ENCODE data around the gene ZNF644. TPM values are rescaled to one million over a fixed set of nuclear protein-coding genes. Genes with fewer than 3 reads are reported as not detected.

ZNF644 gene
- total RNA-seq, 2 donors from 2014 or later, result 24.9 to 34.4 TPM

- Histone ChIP-seq H3K27ac (no peak overlapping the region), H3K4me1 (peaks cover 0 to 13% of the 10 kb centered on the region in 2 donors), H3K9me3 (no peaks in the 10 kb centered on the region), H3K36me3 (no peaks in the 10 kb centered on the region), H3K4me3 (no peak overlapping the region), H3K27me3 (no peaks in the 10 kb centered on the region)
- TF ChIP-seq CTCF (IDR thresholded peaks at IDR 0.05), result no peak
- no peak for DNase-seq (ENCODE audit: low spot score)
Observed at GRCh38 chr1:90952906-90953305, 68.9 kb downstream of the ZNF644 start.

DNA sequence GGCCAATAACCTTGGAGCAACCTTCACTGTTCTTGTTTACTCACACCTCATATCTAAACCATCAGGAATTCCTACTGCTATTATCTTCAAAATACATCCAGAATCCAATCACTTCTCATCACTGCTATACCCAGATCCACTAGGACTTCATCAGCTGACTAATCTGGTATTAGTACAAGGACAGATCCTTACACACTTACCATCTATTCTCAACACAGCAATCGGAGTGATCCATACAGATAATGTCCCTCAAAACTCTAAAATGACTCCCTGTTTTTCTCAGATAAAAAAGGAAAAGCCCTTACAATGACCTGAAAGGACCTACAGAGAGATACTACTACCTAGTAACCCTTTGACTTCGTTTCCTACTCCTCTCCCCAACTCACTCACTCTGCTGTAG, 70.8 kb downstream of the ZNF644 start:
- TF ChIP-seq CTCF (IDR thresholded peaks at IDR 0.05), result no peak
- Histone ChIP-seq H3K36me3 (no peaks in the 10 kb centered on the region), H3K27me3 (no peaks in the 10 kb centered on the region), H3K4me1 (peaks cover 0 to 16% of the 10 kb centered on the region in 2 donors), H3K27ac (no peak overlapping the region), H3K9me3 (no peaks in the 10 kb centered on the region), H3K4me3 (no peak overlapping the region)
- no peak for DNase-seq (ENCODE audit: low spot score)

GRCh38 chr1:90948301-90948700, 73.5 kb downstream of the ZNF644 start:
- Histone ChIP-seq H3K27me3 (no peaks in the 10 kb centered on the region), H3K36me3 (no peaks in the 10 kb centered on the region), H3K4me3 (no peak overlapping the region), H3K4me1 (peaks cover 0 to 17% of the 10 kb centered on the region in 2 donors), H3K9me3 (no peaks in the 10 kb centered on the region), H3K27ac (no peak overlapping the region)
- no peak for DNase-seq (ENCODE audit: low spot score)
- no peak for TF ChIP-seq CTCF (IDR thresholded peaks at IDR 0.05)

- no peak overlapping the region for H3K27ac ChIP-seq
- H3K27me3 ChIP-seq, result no peaks in the 10 kb centered on the region
- no peaks in the 10 kb centered on the region for H3K9me3 ChIP-seq
- TF ChIP-seq CTCF (IDR thresholded peaks at IDR 0.05), result no peak
- H3K4me3 ChIP-seq, result no peak overlapping the region
- H3K36me3 ChIP-seq, result no peaks in the 10 kb centered on the region
- DNase-seq (ENCODE audit: low spot score), result no peak
- peaks cover 0 to 16% of the 10 kb centered on the region in 2 donors for H3K4me1 ChIP-seq
Observed at GRCh38 chr1:90946630-90947029, 75.2 kb downstream of the ZNF644 start.

DNA sequence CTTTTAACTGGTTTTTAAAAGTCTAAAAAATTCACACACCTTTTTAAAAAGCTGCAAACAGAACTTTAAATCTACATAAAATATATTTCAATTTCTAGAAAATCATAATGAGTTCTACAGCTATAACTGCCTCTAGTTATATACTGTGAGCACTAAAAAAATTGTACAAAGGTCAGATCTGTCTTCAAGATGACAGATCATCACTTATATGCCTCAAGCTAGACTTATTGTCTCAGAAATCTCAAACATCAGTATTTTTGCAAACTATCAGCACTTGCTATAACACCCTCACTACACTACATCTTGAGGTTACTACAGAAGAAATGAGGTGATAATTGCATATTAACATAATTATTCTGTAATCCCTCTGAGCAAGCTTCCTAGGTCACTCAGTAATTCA, 76.5 kb downstream of the ZNF644 start:
- no peak overlapping the region for H3K4me3 ChIP-seq
- no peak for TF ChIP-seq CTCF (IDR thresholded peaks at IDR 0.05)
- peaks cover 0 to 4% of the 10 kb centered on the region in 2 donors for H3K4me1 ChIP-seq
- H3K9me3 ChIP-seq, result no peaks in the 10 kb centered on the region
- H3K36me3 ChIP-seq, result peaks cover 5% of the 10 kb centered on the region
- DNase-seq (ENCODE audit: low spot score), result no peak
- H3K27ac ChIP-seq, result no peak overlapping the region
- no peaks in the 10 kb centered on the region for H3K27me3 ChIP-seq

- no peak for TF ChIP-seq CTCF (IDR thresholded peaks at IDR 0.05)
- Histone ChIP-seq H3K4me1 (peaks cover 0 to 4% of the 10 kb centered on the region in 2 donors), H3K27ac (no peak overlapping the region), H3K9me3 (no peaks in the 10 kb centered on the region), H3K27me3 (no peaks in the 10 kb centered on the region), H3K36me3 (peaks cover 17% of the 10 kb centered on the region), H3K4me3 (no peak overlapping the region)
- DNase-seq (ENCODE audit: low spot score), result no peak
Observed at GRCh38 chr1:90943966-90944365, 77.9 kb downstream of the ZNF644 start.
